ENCODE data around the gene ARSH.

ARSH gene

GRCh38 chrX:3026074-3026815 lies 19.9 kb downstream of the ARSH start:
- H4K20me1 ChIP-seq (ENCODE audit: insufficient read depth, low read length) = no peaks in the 10 kb centered on the region
- no peaks in the 10 kb centered on the region for H3K36me3 ChIP-seq (replicated peaks; ENCODE audit: low read depth, low read length)
- no peaks in the 10 kb centered on the region for H3K9me3 ChIP-seq (ENCODE audit: insufficient read depth, low read length)
- no peaks in the 10 kb centered on the region for H3K27me3 ChIP-seq (ENCODE audit: low read depth, low read length)
- TF ChIP-seq EZH2phosphoT487 (IDR thresholded peaks at IDR 0.05; ENCODE audit: low read depth) = no peak
- TF ChIP-seq, protein P1, sequence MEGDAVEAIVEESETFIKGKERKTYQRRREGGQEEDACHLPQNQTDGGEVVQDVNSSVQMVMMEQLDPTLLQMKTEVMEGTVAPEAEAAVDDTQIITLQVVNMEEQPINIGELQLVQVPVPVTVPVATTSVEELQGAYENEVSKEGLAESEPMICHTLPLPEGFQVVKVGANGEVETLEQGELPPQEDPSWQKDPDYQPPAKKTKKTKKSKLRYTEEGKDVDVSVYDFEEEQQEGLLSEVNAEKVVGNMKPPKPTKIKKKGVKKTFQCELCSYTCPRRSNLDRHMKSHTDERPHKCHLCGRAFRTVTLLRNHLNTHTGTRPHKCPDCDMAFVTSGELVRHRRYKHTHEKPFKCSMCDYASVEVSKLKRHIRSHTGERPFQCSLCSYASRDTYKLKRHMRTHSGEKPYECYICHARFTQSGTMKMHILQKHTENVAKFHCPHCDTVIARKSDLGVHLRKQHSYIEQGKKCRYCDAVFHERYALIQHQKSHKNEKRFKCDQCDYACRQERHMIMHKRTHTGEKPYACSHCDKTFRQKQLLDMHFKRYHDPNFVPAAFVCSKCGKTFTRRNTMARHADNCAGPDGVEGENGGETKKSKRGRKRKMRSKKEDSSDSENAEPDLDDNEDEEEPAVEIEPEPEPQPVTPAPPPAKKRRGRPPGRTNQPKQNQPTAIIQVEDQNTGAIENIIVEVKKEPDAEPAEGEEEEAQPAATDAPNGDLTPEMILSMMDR (IDR thresholded peaks at IDR 0.05; ENCODE audit: low read depth, low read length) = no peak
- H3K4me2 ChIP-seq (ENCODE audit: low read length) = no peak overlapping the region
- H3K79me2 ChIP-seq (ENCODE audit: low read length) = no peaks in the 10 kb centered on the region
- no peak overlapping the region for H3K4me3 ChIP-seq (ENCODE audit: low read length)
- H3K4me1 ChIP-seq (ENCODE audit: low read length) = no peaks in the 10 kb centered on the region
- no peak overlapping the region for H3K27ac ChIP-seq (ENCODE audit: low read length)
- H3K9ac ChIP-seq (ENCODE audit: low read length) = no peak overlapping the region
- no peak overlapping the region for H2AFZ ChIP-seq (ENCODE audit: low read depth, low read length)

DNA sequence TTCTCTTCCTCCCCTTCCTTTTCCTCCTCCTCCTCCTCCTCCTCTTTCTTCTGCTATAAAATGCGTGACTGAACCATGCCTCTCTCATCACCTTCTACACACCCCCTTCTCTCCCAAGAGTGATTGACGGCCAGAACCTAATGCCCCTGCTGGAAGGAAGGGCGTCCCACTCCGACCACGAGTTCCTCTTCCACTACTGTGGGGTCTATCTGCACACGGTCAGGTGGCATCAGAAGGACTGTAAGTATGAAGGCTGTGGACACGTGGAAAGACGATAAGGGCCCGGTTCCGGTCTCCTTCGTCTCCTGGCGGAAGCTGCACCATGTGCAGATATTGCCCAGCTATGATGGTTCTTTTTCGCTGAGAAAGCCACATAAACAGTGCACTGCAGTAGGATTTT lies 22.8 kb downstream of the ARSH start:
- H3K4me3 ChIP-seq (ENCODE audit: low read length) = no peak overlapping the region
- H3K4me2 ChIP-seq (ENCODE audit: low read length) = no peak overlapping the region
- no peaks in the 10 kb centered on the region for H3K36me3 ChIP-seq (replicated peaks; ENCODE audit: low read depth, low read length)
- H3K9ac ChIP-seq (ENCODE audit: low read length) = no peak overlapping the region
- H3K4me1 ChIP-seq (ENCODE audit: low read length) = no peaks in the 10 kb centered on the region
- no peak overlapping the region for H3K27ac ChIP-seq (ENCODE audit: low read length)
- H3K27me3 ChIP-seq (ENCODE audit: low read depth, low read length) = no peaks in the 10 kb centered on the region
- no peaks in the 10 kb centered on the region for H4K20me1 ChIP-seq (ENCODE audit: insufficient read depth, low read length)
- TF ChIP-seq, protein P1 (IDR thresholded peaks at IDR 0.05; ENCODE audit: low read depth, low read length) = no peak
- no peak for TF ChIP-seq EZH2phosphoT487 (IDR thresholded peaks at IDR 0.05; ENCODE audit: low read depth)
- H2AFZ ChIP-seq (ENCODE audit: low read depth, low read length) = no peak overlapping the region
- no peaks in the 10 kb centered on the region for H3K9me3 ChIP-seq (ENCODE audit: insufficient read depth, low read length)
- no peaks in the 10 kb centered on the region for H3K79me2 ChIP-seq (ENCODE audit: low read length)

DNA sequence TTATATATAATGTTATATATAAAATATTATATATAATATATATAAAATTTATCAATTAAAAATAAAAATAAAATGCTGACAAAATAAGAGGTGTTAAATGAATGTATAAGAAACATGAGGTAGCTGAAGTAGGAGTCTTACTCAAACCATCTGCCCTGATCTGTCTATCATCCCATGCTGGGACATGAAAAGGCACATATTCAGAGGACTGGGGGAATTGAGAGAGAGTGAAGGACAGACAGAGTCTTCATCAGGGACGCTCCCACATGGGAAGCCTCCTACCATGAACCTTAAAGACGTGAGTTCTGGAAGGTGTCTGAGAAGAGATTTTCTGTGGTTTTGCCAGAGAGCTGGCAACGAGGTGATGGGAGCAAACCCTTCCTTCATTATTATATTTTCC lies 30.9 kb downstream of the ARSH start:
- Histone ChIP-seq H2AFZ (ENCODE audit: low read depth, low read length) (no peak overlapping the region), H3K9ac (ENCODE audit: low read length) (no peak overlapping the region), H3K9me3 (ENCODE audit: insufficient read depth, low read length) (no peaks in the 10 kb centered on the region), H4K20me1 (ENCODE audit: insufficient read depth, low read length) (no peaks in the 10 kb centered on the region), H3K27me3 (ENCODE audit: low read depth, low read length) (no peaks in the 10 kb centered on the region), H3K4me3 (ENCODE audit: low read length) (no peak overlapping the region), H3K4me1 (ENCODE audit: low read length) (no peaks in the 10 kb centered on the region), H3K27ac (ENCODE audit: low read length) (no peak overlapping the region), H3K79me2 (ENCODE audit: low read length) (no peaks in the 10 kb centered on the region), H3K36me3 (replicated peaks; ENCODE audit: low read depth, low read length) (no peaks in the 10 kb centered on the region), H3K4me2 (ENCODE audit: low read length) (no peak overlapping the region)
- TF ChIP-seq EZH2phosphoT487 (IDR thresholded peaks at IDR 0.05; ENCODE audit: low read depth) = no peak
- TF ChIP-seq, protein P1 (IDR thresholded peaks at IDR 0.05; ENCODE audit: low read depth, low read length) = no peak

- no peaks in the 10 kb centered on the region for H3K9me3 ChIP-seq (ENCODE audit: insufficient read depth, low read length)
- H3K4me1 ChIP-seq (ENCODE audit: low read length) = no peaks in the 10 kb centered on the region
- no peaks in the 10 kb centered on the region for H3K36me3 ChIP-seq (replicated peaks; ENCODE audit: low read depth, low read length)
- H3K27ac ChIP-seq (ENCODE audit: low read length) = no peak overlapping the region
- no peak overlapping the region for H3K4me3 ChIP-seq (ENCODE audit: low read length)
- no peaks in the 10 kb centered on the region for H3K27me3 ChIP-seq (ENCODE audit: low read depth, low read length)
- no peak overlapping the region for H3K4me2 ChIP-seq (ENCODE audit: low read length)
- H3K9ac ChIP-seq (ENCODE audit: low read length) = no peak overlapping the region
- no peak overlapping the region for H2AFZ ChIP-seq (ENCODE audit: low read depth, low read length)
- no peak for TF ChIP-seq EZH2phosphoT487 (IDR thresholded peaks at IDR 0.05; ENCODE audit: low read depth)
- TF ChIP-seq, protein P1 (IDR thresholded peaks at IDR 0.05; ENCODE audit: low read depth, low read length) = no peak
- H3K79me2 ChIP-seq (ENCODE audit: low read length) = no peaks in the 10 kb centered on the region
- no peaks in the 10 kb centered on the region for H4K20me1 ChIP-seq (ENCODE audit: insufficient read depth, low read length)
These were observed 37.9 kb downstream of the ARSH start for GRCh38 chrX:3044196-3044595.
